ENCODE results near the gene CCNL2.

CCNL2 gene

GRCh38 chr1:1354271-1355247 is 44.6 kb downstream of the CCNL2 start:
- DNase-seq, result no peak

DNA sequence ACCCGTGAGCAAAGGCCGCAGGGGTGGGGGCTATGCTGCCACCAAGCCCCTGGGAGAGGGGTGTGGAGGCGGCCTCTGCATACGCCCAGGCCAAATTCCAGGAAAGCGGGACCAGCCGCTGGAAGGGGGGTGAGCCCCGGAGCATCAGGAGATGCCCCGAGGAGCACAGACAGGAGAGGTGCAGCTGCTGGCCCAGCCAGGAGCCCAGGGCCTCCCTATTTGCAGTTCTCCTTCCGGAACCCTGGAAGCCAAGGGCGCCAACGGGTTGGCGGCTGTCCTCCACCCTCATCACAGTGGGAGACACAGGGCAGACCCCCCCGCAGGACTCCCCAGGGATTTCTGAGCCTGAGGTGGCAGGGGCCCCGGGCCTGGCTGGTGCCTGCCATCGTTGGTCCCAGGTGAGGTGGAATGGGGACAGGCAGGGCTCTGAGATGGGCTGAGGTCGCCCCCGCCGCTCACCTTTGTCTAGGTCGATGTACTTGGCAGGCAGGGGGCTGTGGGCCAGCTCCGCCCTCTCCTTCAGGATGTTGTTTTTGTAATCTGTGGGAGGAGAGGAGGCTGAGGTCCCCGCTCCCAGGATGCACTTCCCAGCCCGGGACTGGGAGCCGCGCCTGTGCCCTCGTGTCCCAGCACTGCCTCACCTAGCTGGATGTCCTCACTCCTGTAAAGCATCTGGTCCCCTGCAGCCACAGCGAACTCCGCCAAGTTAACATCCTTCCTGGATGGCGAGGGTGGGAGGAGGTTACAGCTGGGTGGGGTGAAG is 45.6 kb downstream of the CCNL2 start:
- DNase-seq, result no peak

GRCh38 chr1:1352786-1353388 is 46.2 kb downstream of the CCNL2 start:
- no peak for DNase-seq

DNA sequence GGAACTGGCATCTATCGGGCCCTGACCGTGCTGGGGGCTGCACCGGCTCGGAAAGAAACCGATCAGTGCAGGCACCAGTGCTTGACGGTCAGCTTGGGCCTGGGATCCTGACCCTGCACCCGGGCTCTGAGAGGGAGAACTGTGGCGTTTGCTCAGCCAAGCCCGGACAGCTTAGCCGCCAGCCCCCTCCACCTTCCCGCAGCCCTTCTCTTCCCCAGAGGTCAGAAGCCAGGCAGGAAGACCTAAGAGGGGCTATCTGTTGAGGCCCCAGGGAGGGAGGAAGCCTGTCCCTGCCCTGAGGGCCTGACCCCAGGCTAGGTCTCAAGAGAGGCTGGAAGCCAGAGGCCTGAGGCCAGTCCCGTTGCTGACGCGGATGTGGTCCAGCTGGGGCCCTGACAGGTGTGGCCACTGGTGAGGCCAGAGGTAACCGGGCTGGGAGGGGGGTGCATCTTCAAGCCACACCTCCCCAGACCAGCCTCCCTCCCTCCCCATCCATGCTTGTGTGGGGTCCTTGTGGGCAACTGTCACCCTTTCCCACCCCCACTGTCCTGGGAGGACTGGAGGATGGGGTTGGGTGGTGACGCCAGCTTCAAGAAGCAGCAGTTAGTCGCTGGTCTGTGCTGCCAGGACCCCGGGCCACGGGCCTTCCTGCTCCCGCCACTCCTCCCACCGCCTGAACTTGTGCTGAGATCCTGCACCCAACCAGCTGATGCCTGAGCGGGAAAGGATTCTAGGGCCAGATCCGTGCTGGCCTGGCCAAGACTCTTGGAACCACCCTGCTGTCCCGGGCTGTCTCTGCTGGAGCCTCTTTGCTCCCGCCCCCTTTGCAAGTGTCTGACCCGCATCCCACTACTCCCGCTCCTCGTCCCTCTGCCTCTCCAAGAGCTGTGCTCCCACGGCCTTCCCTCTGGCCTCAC is 47.4 kb downstream of the CCNL2 start:
- no peak for DNase-seq

DNA sequence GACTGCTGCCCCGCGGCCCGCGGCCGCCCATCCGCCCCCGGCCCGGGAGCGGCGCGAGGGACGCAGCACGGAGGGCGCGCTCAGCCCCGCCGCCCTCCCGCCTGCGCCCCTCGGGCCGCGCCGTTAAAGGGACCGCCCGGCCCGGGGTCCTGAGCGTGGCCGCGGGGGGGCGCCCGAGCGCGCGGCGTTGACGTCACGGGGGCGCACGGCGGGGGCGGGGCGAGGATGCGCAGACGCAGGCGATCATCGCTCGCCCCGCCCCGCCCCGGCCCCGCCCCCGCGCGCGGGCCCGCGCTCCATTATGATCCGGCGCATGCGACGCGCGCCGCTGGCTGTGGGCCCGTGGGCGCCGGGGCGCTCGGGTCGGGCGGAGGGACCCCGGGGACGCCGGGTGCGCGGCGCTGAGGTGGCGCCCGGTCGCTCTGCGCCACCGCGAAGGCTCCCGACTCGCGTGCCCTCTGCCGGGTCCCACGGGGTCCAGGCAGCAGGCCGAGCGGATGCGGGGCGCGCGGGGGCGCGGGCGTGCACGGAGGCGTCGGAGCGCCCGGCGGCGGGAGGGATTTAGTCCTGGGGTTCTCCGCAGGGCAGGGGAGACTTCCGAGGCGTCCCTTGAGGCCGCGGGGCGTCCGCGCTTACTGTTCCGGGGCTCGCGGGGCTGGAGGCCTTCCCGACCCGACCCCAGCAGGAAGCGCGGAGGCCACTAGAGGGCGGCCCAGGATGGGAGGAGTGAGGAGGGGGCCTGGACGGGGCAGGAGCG is 49.7 kb downstream of the CCNL2 start, which contains the start of gene DVL1:
TSS of gene DVL1 (minus strand) at position 163 of the 757 bp plus-strand sequence. CDS start 353 bp downstream, outside the sequence.
- DNase-seq, result peak in 1 of 2 experiments; percentile 79

DNA sequence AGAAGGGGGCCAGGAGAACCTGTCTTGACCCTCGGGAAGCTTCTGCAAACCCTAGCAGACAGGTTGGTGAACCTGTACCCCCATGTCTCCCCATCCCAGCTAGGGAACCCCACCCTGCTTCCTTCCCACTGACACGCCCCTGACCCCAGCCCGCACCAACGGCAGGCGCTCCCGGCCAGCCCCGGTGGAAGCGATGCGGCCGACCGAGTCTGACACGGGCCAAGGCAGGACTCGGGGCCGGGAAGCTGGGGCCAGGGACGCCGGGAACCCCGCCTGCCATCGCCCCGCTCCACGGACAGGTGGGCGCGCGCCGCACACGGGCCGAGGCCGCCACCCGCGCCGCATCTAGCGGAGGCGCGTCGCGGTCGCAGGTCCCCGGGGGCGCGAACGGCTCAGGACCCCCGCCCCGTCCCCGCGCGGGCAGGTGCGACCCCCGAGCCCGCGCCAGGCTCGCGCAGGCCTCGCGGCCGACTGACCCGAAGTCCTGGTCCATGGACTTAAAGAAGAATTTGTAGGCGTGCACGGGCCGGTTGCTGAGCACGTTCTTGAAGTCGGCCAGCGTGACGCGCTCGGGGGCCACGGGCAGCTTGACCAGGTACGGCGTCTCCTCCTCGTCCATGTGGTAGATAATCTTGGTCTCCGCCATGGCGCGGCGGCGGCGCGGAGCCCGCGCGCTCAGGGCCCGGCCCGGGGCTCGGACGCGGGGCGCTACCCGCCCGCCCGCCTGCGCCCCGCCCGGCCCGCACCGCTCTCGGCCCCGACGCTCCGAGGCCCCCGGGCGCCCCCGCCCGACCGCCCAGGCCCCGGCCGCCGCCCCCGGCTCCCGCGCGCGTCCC is 50.5 kb downstream of the CCNL2 start:
- DNase-seq, result peak in 1 of 2 experiments; percentile 48

DNA sequence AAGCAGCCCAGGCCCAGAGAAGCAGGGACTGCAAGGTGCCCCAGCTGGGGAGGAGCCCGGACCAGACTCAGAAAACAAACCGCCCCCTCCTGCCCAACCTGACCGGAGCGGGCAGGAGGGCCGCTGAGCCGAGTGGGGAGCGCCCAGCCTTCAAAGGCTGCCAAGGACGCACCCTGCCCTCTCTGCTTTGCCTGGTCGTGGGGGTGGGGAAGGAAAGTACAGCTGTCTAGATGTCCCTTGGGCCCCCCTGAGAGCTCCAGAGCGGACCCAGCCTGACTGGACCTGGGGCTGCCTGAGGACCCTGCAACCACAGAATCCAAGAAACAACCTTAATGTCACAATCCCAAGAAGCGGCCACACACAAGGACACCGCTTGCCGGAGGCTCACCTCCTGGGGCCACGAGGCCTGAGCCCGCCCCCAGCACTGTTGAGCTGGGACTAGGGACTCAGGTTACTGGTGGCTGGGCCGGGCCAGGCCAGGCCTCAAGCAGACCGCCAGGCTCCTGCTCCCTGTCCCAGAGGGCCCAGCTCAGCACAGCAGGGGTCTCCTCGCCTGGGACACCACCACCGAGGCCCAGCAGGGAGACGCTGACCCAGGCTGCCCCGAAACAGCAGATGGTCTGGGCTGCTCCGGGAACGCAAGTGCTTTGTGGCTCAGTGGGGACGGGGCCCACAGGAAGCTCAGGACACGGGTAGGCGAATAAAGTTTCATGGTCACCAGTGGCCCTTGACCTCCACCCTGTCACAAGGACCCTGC is 51.3 kb downstream of the CCNL2 start:
- DNase-seq, result peak in 1 of 2 experiments; percentile 71

GRCh38 chr1:1347026-1347595 is 52.0 kb downstream of the CCNL2 start:
- no peak for DNase-seq

GRCh38 chr1:1346501-1346890 is 52.6 kb downstream of the CCNL2 start:
- DNase-seq, result no peak

GRCh38 chr1:1345860-1346500 is 53.2 kb downstream of the CCNL2 start:
- DNase-seq, result no peak

GRCh38 chr1:1345384-1345783 is 53.8 kb downstream of the CCNL2 start:
- DNase-seq, result no peak

- peak in 1 of 2 experiments; percentile 46 for DNase-seq
Observed at GRCh38 chr1:1344655-1345361, 54.3 kb downstream of the CCNL2 start.

GRCh38 chr1:1343811-1344421 is 55.2 kb downstream of the CCNL2 start:
- DNase-seq, result no peak

DNA sequence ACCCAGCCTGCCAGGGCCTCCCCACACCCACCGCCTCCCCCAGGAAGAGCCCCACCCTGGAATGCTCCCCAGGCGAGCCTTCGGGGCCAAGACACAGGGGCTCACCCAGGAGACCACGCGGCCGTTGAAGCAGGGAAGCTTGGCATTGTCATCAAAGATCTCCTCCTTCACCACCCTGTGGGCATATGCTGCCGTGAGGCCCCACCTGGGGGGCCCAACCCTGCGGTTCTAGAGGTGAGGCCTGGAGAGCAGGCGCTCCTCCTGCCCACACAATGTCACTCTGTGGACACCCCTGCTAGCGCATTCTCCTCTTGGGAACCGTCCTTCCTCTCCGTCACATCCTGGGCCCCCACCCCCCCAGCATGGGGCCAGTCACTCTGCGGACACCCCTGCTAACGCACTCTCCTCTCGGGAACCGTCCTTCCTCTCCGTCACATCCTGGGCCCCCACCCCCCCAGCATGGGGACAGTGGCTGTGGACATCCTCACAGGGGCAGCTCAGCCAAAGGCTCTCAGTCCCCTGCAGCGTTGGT is 56.5 kb downstream of the CCNL2 start:
- DNase-seq, result no peak

DNA sequence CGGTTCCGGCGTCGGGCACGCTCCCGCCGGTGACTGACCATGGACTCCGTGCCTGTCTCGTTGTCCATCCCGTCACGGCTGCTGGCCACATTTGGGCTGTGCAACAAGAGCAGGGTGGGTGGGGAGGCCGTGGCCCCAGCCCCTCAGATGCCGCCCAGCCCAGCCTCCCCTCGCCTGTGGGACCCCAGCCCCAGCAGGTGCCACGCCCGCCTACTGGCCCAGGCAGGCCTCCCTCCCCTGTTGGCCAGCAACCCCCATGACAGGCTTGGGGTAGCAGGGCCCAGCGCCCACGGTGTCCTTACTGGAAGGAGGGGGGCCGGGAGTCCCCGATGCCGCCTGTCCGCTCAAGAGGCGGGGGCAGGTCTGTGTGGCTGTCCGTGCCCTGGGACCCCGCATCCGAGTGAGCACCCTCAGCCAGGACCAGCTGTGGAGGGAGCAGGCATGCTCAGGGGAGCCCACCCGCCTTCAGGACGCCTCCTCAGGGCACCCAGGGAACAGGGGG is 57.0 kb downstream of the CCNL2 start:
- DNase-seq, result no peak

- no peak for DNase-seq
Observed at GRCh38 chr1:1341549-1342021, 57.5 kb downstream of the CCNL2 start.

Measured in NCI-H526 (cell line).